Neural cell (in vitro differentiated cells): ENCODE results near the gene JRKL.

ENCODE experiments used
- EP300 ChIP-seq: fragments of 450-650 bp; conservative IDR thresholded peaks from 2 replicates; pipeline ENCODE4 v1.6.1; 2014; ENCODE audit warnings: antibody characterized with exemption, mild to moderate bottlenecking, moderate library complexity; ENCODE audit not compliant: poor library complexity, severe bottlenecking
- EZH2 ChIP-seq: fragments of 200-600, 300-800 bp; shearing (Covaris generic), sonication (generic); IDR thresholded peaks from 2 replicates; pipeline ENCODE4 v1.6.1; 2014; ENCODE audit warnings: antibody characterized with exemption, low read length, borderline replicate concordance, mild to moderate bottlenecking; ENCODE audit not compliant: insufficient read depth, poor library complexity, severe bottlenecking
- MXI1 ChIP-seq: fragments of 450-650 bp; conservative IDR thresholded peaks from 2 replicates; pipeline ENCODE4 v1.6.1; 2014; ENCODE audit warnings: antibody characterized with exemption, mild to moderate bottlenecking; ENCODE audit not compliant: poor library complexity, severe bottlenecking
- POLR2AphosphoS5 ChIP-seq: IDR thresholded peaks from 2 replicates; pipeline ENCODE4 v1.6.1; 2012
- RAD21 ChIP-seq: fragments of 450-650 bp; conservative IDR thresholded peaks from 2 replicates; pipeline ENCODE4 v1.6.1; 2014; ENCODE audit warnings: antibody characterized with exemption, mild to moderate bottlenecking, moderate library complexity
- TAF1 ChIP-seq: IDR thresholded peaks from 2 replicates; pipeline ENCODE4 v1.6.1; 2012; ENCODE audit warnings: low read depth
- TF ChIP-seq, protein P1 (sequence below): fragments of 450-650 bp; IDR thresholded peaks from 2 replicates; pipeline ENCODE4 v1.5.1; 2014; ENCODE audit warnings: antibody characterized with exemption, mild to moderate bottlenecking, moderate library complexity; ENCODE audit not compliant: poor library complexity, severe bottlenecking
- TF ChIP-seq, protein P2 (sequence below): IDR thresholded peaks from 2 replicates; pipeline ENCODE4 v1.6.1; 2012; ENCODE audit warnings: borderline replicate concordance

DNA sequence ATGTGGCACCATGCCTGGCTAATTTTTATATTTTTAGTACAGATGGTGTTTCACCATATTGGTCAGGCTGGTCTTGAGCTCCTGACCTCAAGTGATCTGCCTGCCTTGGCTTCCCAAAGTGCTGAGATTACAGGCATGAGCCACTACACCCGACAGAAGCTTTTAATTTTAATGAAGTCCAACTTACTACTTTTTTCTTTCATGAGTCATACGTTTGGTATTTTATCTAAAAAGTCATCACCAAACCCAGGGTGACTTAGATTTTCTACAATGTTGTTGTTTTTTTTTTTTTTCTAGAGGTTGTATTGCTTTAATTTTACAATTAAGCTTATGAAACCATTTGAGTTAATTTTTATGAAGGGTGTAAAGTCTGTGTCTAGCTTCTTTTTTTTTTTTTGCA, 34.9 kb downstream of the JRKL start:
- TF ChIP-seq, protein P1, sequence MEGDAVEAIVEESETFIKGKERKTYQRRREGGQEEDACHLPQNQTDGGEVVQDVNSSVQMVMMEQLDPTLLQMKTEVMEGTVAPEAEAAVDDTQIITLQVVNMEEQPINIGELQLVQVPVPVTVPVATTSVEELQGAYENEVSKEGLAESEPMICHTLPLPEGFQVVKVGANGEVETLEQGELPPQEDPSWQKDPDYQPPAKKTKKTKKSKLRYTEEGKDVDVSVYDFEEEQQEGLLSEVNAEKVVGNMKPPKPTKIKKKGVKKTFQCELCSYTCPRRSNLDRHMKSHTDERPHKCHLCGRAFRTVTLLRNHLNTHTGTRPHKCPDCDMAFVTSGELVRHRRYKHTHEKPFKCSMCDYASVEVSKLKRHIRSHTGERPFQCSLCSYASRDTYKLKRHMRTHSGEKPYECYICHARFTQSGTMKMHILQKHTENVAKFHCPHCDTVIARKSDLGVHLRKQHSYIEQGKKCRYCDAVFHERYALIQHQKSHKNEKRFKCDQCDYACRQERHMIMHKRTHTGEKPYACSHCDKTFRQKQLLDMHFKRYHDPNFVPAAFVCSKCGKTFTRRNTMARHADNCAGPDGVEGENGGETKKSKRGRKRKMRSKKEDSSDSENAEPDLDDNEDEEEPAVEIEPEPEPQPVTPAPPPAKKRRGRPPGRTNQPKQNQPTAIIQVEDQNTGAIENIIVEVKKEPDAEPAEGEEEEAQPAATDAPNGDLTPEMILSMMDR, result no peak
- no peak for TF ChIP-seq EP300
- TF ChIP-seq EZH2, result no peak
- TF ChIP-seq POLR2AphosphoS5, result no peak
- TF ChIP-seq, protein P2, sequence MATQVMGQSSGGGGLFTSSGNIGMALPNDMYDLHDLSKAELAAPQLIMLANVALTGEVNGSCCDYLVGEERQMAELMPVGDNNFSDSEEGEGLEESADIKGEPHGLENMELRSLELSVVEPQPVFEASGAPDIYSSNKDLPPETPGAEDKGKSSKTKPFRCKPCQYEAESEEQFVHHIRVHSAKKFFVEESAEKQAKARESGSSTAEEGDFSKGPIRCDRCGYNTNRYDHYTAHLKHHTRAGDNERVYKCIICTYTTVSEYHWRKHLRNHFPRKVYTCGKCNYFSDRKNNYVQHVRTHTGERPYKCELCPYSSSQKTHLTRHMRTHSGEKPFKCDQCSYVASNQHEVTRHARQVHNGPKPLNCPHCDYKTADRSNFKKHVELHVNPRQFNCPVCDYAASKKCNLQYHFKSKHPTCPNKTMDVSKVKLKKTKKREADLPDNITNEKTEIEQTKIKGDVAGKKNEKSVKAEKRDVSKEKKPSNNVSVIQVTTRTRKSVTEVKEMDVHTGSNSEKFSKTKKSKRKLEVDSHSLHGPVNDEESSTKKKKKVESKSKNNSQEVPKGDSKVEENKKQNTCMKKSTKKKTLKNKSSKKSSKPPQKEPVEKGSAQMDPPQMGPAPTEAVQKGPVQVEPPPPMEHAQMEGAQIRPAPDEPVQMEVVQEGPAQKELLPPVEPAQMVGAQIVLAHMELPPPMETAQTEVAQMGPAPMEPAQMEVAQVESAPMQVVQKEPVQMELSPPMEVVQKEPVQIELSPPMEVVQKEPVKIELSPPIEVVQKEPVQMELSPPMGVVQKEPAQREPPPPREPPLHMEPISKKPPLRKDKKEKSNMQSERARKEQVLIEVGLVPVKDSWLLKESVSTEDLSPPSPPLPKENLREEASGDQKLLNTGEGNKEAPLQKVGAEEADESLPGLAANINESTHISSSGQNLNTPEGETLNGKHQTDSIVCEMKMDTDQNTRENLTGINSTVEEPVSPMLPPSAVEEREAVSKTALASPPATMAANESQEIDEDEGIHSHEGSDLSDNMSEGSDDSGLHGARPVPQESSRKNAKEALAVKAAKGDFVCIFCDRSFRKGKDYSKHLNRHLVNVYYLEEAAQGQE, result no peak
- TF ChIP-seq RAD21, result no peak
- no peak for TF ChIP-seq MXI1
- TF ChIP-seq TAF1, result no peak
